CD4-positive, alpha-beta T cell (primary cell): Measurements from ENCODE around the gene GSG1L. TPM values are rescaled to one million over a fixed set of nuclear protein-coding genes. Genes with fewer than 3 reads are reported as not detected.

Experiments
- ATAC-seq: fragments of 200-7000 bp; cut with Tn5 transposase; one replicate; pipeline ENCODE4 v1.10.0; 2022; ENCODE audit warnings: mild to moderate bottlenecking; ENCODE audit not compliant: poor library complexity
- CTCF ChIA-PET: fragments of 350-600 bp; sonication (Branson Sonifier 250); formaldehyde crosslinking; loops from one replicate; lab custom pipeline; 2021; ENCODE audit warnings: antibody characterized with exemption, inconsistent platforms; lab: Charles Lee
- POLR2A ChIA-PET: fragments of 350-600 bp; sonication (Branson Sonifier 250); formaldehyde crosslinking; loops from one replicate; lab custom pipeline; 2021; ENCODE audit warnings: antibody characterized with exemption, inconsistent platforms; lab: Charles Lee
- DNase-seq, 14 experiments: peaks; one replicate each; pipeline ENCODE4 v3.0.0-alpha.2; 2013 to 2020; ENCODE audit warnings: mixed read lengths in 2 of 14
- H3K27ac ChIP-seq, 2 donors: one replicate each; pipeline versions ENCODE4 v1.5.1 to v1.7.0; 2013; ENCODE audit warnings: low read length in 2 of 2, low read depth in 1 of 2, mild to moderate bottlenecking in 1 of 2
- H3K27me3 ChIP-seq, 2 experiments: 1 replicate in 1 of 2; 2 replicates in 1 of 2; pipeline versions ENCODE4 v1.6.1 to v1.7.0; 2013; ENCODE audit warnings: low read length in 2 of 2, control low read depth in 1 of 2, mild to moderate bottlenecking in 1 of 2, moderate library complexity in 1 of 2; ENCODE audit not compliant: insufficient read depth in 2 of 2, control insufficient read depth in 1 of 2
- H3K36me3 ChIP-seq: one replicate; pipeline ENCODE4 v1.6.1; 2013; ENCODE audit warnings: low read length, control low read depth; ENCODE audit not compliant: insufficient read depth
- H3K4me1 ChIP-seq: one replicate; pipeline ENCODE4 v1.6.1; 2013; ENCODE audit warnings: low read length, control low read depth; ENCODE audit not compliant: insufficient read depth
- H3K4me3 ChIP-seq: one replicate; pipeline ENCODE4 v1.5.1; 2013; ENCODE audit warnings: mild to moderate bottlenecking, low read length, moderate library complexity
- H3K9me3 ChIP-seq, 2 experiments: 1 replicate in 1 of 2; 2 replicates in 1 of 2; pipeline versions ENCODE4 v1.6.1 to v1.7.0; 2013; ENCODE audit warnings: low read length in 2 of 2, mild to moderate bottlenecking in 2 of 2, control low read depth in 1 of 2, moderate library complexity in 1 of 2; ENCODE audit not compliant: control insufficient read depth in 1 of 2, insufficient read depth in 1 of 2
- H3K27ac Mint-ChIP-seq: one replicate; pipeline ENCODE4 v1.8.0; 2020; ENCODE audit warnings: mixed read lengths
- H3K27me3 Mint-ChIP-seq: one replicate; pipeline ENCODE4 v1.8.0; 2021; ENCODE audit warnings: mixed read lengths
- H3K36me3 Mint-ChIP-seq: one replicate; pipeline ENCODE4 v1.8.0; 2021; ENCODE audit warnings: low read depth, mixed read lengths
- H3K4me1 Mint-ChIP-seq: one replicate; pipeline ENCODE4 v1.8.0; 2021; ENCODE audit warnings: low read depth, mixed read lengths
- H3K4me3 Mint-ChIP-seq: one replicate; pipeline ENCODE4 v1.8.0; 2020; ENCODE audit warnings: mild to moderate bottlenecking, mixed read lengths
- H3K9me3 Mint-ChIP-seq: one replicate; pipeline ENCODE4 v1.8.0; 2020; ENCODE audit warnings: mixed read lengths
- CTCF ChIP-seq: fragments of 200-600 bp; IDR thresholded peaks from one replicate; pipeline ENCODE4 v1.8.0; 2022; ENCODE audit warnings: antibody characterized with exemption, mild to moderate bottlenecking
- intact Hi-C, 2 experiments: fragments of 100-400 bp; cut with DNase I in 1 of 2; cut with micrococcal nuclease in 1 of 2; formaldehyde crosslinking; loops; one replicate each; pipeline versions ENCODE4 v1.15.1 to v1.9.0; 2023 to 2025; cut with DNase I, micrococcal nuclease
- total RNA-seq, 174 experiments: library from RNA in 2 of 174; stranded (reverse) in 2 of 174; gene quantifications; one replicate each; pipeline ENCODE4 v1.2.3 and lab custom pipeline; 2021 to 2026

Gene GSG1L
- total RNA-seq, 2 experiments from 2014 or later, result not detected

GRCh38 chr16:27806986-27807385 lies 256.5 kb downstream of the GSG1L start:
- POLR2A ChIA-PET, result no interaction called here
- no peak overlapping the region for H3K4me3 Mint-ChIP-seq
- H3K27ac Mint-ChIP-seq, result no peak overlapping the region
- intact Hi-C loops, result no loop called here
- no peak for ATAC-seq
- no peaks in the 10 kb centered on the region for H3K9me3 Mint-ChIP-seq
- no peak overlapping the region for H3K4me3 ChIP-seq
- peaks cover 30% of the 10 kb centered on the region for H3K27me3 Mint-ChIP-seq
- CTCF ChIA-PET, result no interaction called here
- H3K9me3 ChIP-seq, result peaks cover 0 to 5% of the 10 kb centered on the region in 2 experiments
- peaks cover 5 to 8% of the 10 kb centered on the region in 2 experiments for H3K27me3 ChIP-seq
- no peaks in the 10 kb centered on the region for H3K36me3 ChIP-seq
- peaks cover 8% of the 10 kb centered on the region for H3K4me1 Mint-ChIP-seq
- H3K4me1 ChIP-seq, result peaks cover 5% of the 10 kb centered on the region
- no peak for DNase-seq
- H3K36me3 Mint-ChIP-seq, result no peaks in the 10 kb centered on the region
- no peak overlapping the region for H3K27ac ChIP-seq
- no peak for TF ChIP-seq CTCF

GRCh38 chr16:27806388-27806787 lies 257.1 kb downstream of the GSG1L start:
- H3K27ac Mint-ChIP-seq, result no peak overlapping the region

GRCh38 chr16:27805828-27806351 lies 257.6 kb downstream of the GSG1L start:
- Mint-ChIP-seq H3K4me3 (no peak overlapping the region), H3K36me3 (no peaks in the 10 kb centered on the region), H3K27ac (no peak overlapping the region), H3K9me3 (no peaks in the 10 kb centered on the region), H3K4me1 (peaks cover 8% of the 10 kb centered on the region), H3K27me3 (peaks cover 33% of the 10 kb centered on the region)
- POLR2A ChIA-PET, result no interaction called here
- ATAC-seq (no peak), DNase-seq (no peak)
- no peak overlapping the region for H3K27ac ChIP-seq
- CTCF ChIA-PET, result no interaction called here
- no peaks in the 10 kb centered on the region for H3K36me3 ChIP-seq
- H3K27me3 ChIP-seq, result peaks cover 5 to 10% of the 10 kb centered on the region in 2 experiments
- intact Hi-C loops, result no loop called here
- H3K4me3 ChIP-seq, result no peak overlapping the region
- H3K9me3 ChIP-seq, result peaks cover 0 to 5% of the 10 kb centered on the region in 2 experiments
- peaks cover 5% of the 10 kb centered on the region for H3K4me1 ChIP-seq
- TF ChIP-seq CTCF, result no peak

More at GRCh38 chr16:27806388-27806787, 257.1 kb downstream of the GSG1L start:
- Histone ChIP-seq H3K9me3 (peaks cover 0 to 5% of the 10 kb centered on the region in 2 experiments), H3K27ac (no peak overlapping the region), H3K27me3 (peaks cover 5 to 10% of the 10 kb centered on the region in 2 experiments), H3K36me3 (no peaks in the 10 kb centered on the region), H3K4me1 (peaks cover 5% of the 10 kb centered on the region), H3K4me3 (no peak overlapping the region)
- Mint-ChIP-seq H3K27me3 (peaks cover 29% of the 10 kb centered on the region), H3K4me1 (peaks cover 8% of the 10 kb centered on the region), H3K9me3 (no peaks in the 10 kb centered on the region), H3K4me3 (no peak overlapping the region), H3K36me3 (no peaks in the 10 kb centered on the region)
- ATAC-seq (no peak), DNase-seq (no peak)
- intact Hi-C loops, result no loop called here
- no peak for TF ChIP-seq CTCF
- CTCF ChIA-PET, result no interaction called here
- POLR2A ChIA-PET, result no interaction called here
